Activated naive CD8-positive, alpha-beta T cell treated with anti-CD3 and anti-CD28 coated beads for 36 hours (primary cell): Measurements from ENCODE around the gene INPP5A. TPM values are rescaled to one million over a fixed set of nuclear protein-coding genes. Genes with fewer than 3 reads are reported as not detected.

Source experiments
- DNase-seq: peaks from one replicate; pipeline ENCODE4 v3.0.0; 2021
- H3K27ac Mint-ChIP-seq: one replicate; pipeline ENCODE4 v1.8.0; 2022; ENCODE audit warnings: mild to moderate bottlenecking, moderate library complexity, mixed read lengths
- H3K27me3 Mint-ChIP-seq: one replicate; pipeline ENCODE4 v1.8.0; 2022; ENCODE audit warnings: mild to moderate bottlenecking, mixed read lengths
- H3K36me3 Mint-ChIP-seq: one replicate; pipeline ENCODE4 v1.8.0; 2021; ENCODE audit warnings: mild to moderate bottlenecking, mixed read lengths
- H3K4me1 Mint-ChIP-seq: one replicate; pipeline ENCODE4 v1.8.0; 2021; ENCODE audit warnings: mixed read lengths
- H3K4me3 Mint-ChIP-seq: one replicate; pipeline ENCODE4 v1.8.0; 2022; ENCODE audit warnings: mild to moderate bottlenecking, moderate library complexity, mixed read lengths
- H3K9me3 Mint-ChIP-seq: one replicate; pipeline ENCODE4 v1.8.0; 2022; ENCODE audit warnings: mixed read lengths
- total RNA-seq, 2 experiments: library from RNA; stranded (reverse); gene quantifications; one replicate each; pipeline ENCODE4 v1.2.3, GENCODE V29; 2021

INPP5A gene
- total RNA-seq, 2 experiments from 2014 or later: 6.1 to 7.4 TPM

GRCh38 chr10:132774902-132775863 is 237.6 kb downstream of the INPP5A start:
- Mint-ChIP-seq H3K9me3 (no peaks in the 10 kb centered on the region), H3K36me3 (peaks cover 16% of the 10 kb centered on the region), H3K27ac (no peak overlapping the region), H3K4me3 (no peak overlapping the region), H3K27me3 (no peaks in the 10 kb centered on the region), H3K4me1 (no peaks in the 10 kb centered on the region)
- DNase-seq: no peak

- no peak for DNase-seq
- H3K4me1 Mint-ChIP-seq: no peaks in the 10 kb centered on the region
- no peak overlapping the region for H3K27ac Mint-ChIP-seq
- H3K27me3 Mint-ChIP-seq: no peaks in the 10 kb centered on the region
- peaks cover 10% of the 10 kb centered on the region for H3K36me3 Mint-ChIP-seq
- no peaks in the 10 kb centered on the region for H3K9me3 Mint-ChIP-seq
- H3K4me3 Mint-ChIP-seq: no peak overlapping the region
Measured at GRCh38 chr10:132776186-132776585, 238.6 kb downstream of the INPP5A start.

- DNase-seq: no peak
Measured at GRCh38 chr10:132776821-132777220, 239.2 kb downstream of the INPP5A start.

GRCh38 chr10:132777441-132777840 is 239.9 kb downstream of the INPP5A start:
- no peak for DNase-seq
- Mint-ChIP-seq H3K36me3 (peaks cover 16% of the 10 kb centered on the region), H3K9me3 (no peaks in the 10 kb centered on the region), H3K27me3 (no peaks in the 10 kb centered on the region), H3K27ac (no peak overlapping the region), H3K4me3 (no peak overlapping the region), H3K4me1 (no peaks in the 10 kb centered on the region)

More at GRCh38 chr10:132776821-132777220, 239.2 kb downstream of the INPP5A start:
- Mint-ChIP-seq H3K4me1 (no peaks in the 10 kb centered on the region), H3K9me3 (no peaks in the 10 kb centered on the region), H3K27me3 (no peaks in the 10 kb centered on the region), H3K27ac (no peak overlapping the region), H3K36me3 (peaks cover 13% of the 10 kb centered on the region), H3K4me3 (no peak overlapping the region)

- H3K36me3 Mint-ChIP-seq: peaks cover 21% of the 10 kb centered on the region
- H3K4me1 Mint-ChIP-seq: no peaks in the 10 kb centered on the region
- no peaks in the 10 kb centered on the region for H3K9me3 Mint-ChIP-seq
- no peak for DNase-seq
- peaks cover 17% of the 10 kb centered on the region for H3K27me3 Mint-ChIP-seq
- H3K4me3 Mint-ChIP-seq: no peak overlapping the region
- no peak overlapping the region for H3K27ac Mint-ChIP-seq
Measured at GRCh38 chr10:132779549-132780294, 242.1 kb downstream of the INPP5A start.

- Mint-ChIP-seq H3K36me3 (peaks cover 21% of the 10 kb centered on the region), H3K27me3 (peaks cover 23% of the 10 kb centered on the region), H3K4me1 (no peaks in the 10 kb centered on the region), H3K4me3 (no peak overlapping the region), H3K9me3 (no peaks in the 10 kb centered on the region), H3K27ac (no peak overlapping the region)
- no peak for DNase-seq
Measured at GRCh38 chr10:132780356-132780755, 242.8 kb downstream of the INPP5A start.

GRCh38 chr10:132781556-132781955 is 244.0 kb downstream of the INPP5A start:
- no peaks in the 10 kb centered on the region for H3K4me1 Mint-ChIP-seq
- H3K4me3 Mint-ChIP-seq: no peak overlapping the region
- H3K9me3 Mint-ChIP-seq: no peaks in the 10 kb centered on the region
- peaks cover 26% of the 10 kb centered on the region for H3K27me3 Mint-ChIP-seq
- no peak overlapping the region for H3K27ac Mint-ChIP-seq
- peaks cover 21% of the 10 kb centered on the region for H3K36me3 Mint-ChIP-seq
- DNase-seq: no peak

GRCh38 chr10:132783165-132783939 is 245.8 kb downstream of the INPP5A start:
- H3K36me3 Mint-ChIP-seq: peaks cover 21% of the 10 kb centered on the region
- no peak for DNase-seq
- H3K27me3 Mint-ChIP-seq: peaks cover 26% of the 10 kb centered on the region
- no peak overlapping the region for H3K27ac Mint-ChIP-seq
- no peak overlapping the region for H3K4me3 Mint-ChIP-seq
- H3K4me1 Mint-ChIP-seq: no peaks in the 10 kb centered on the region
- H3K9me3 Mint-ChIP-seq: no peaks in the 10 kb centered on the region

- no peak overlapping the region for H3K4me3 Mint-ChIP-seq
- no peaks in the 10 kb centered on the region for H3K4me1 Mint-ChIP-seq
- peaks cover 30% of the 10 kb centered on the region for H3K27me3 Mint-ChIP-seq
- no peaks in the 10 kb centered on the region for H3K9me3 Mint-ChIP-seq
- DNase-seq: no peak
- H3K27ac Mint-ChIP-seq: no peak overlapping the region
- peaks cover 21% of the 10 kb centered on the region for H3K36me3 Mint-ChIP-seq
Measured at GRCh38 chr10:132783940-132784865, 246.6 kb downstream of the INPP5A start.

GRCh38 chr10:132784866-132785722 is 247.5 kb downstream of the INPP5A start:
- DNase-seq: no peak
- Mint-ChIP-seq H3K4me1 (no peaks in the 10 kb centered on the region), H3K27me3 (peaks cover 36% of the 10 kb centered on the region), H3K4me3 (no peak overlapping the region), H3K36me3 (peaks cover 18% of the 10 kb centered on the region), H3K9me3 (no peaks in the 10 kb centered on the region), H3K27ac (no peak overlapping the region)

- H3K9me3 Mint-ChIP-seq: no peaks in the 10 kb centered on the region
- peaks cover 42% of the 10 kb centered on the region for H3K27me3 Mint-ChIP-seq
- no peak within 1 kb of the TSS for H3K4me3 Mint-ChIP-seq
- H3K36me3 Mint-ChIP-seq: peaks cover 18% of the 10 kb centered on the region
- no peak within 1 kb of the TSS for H3K27ac Mint-ChIP-seq
- H3K4me1 Mint-ChIP-seq: no peaks in the 10 kb centered on the region
- no peak for DNase-seq
Measured at GRCh38 chr10:132785723-132786475, 248.3 kb downstream of the INPP5A start, which contains the start of gene NKX6-2. NKX6-2 (minus strand) TSS chr10:132786147; CDS start chr10:132785948, 199 bp downstream.

GRCh38 chr10:132786476-132786883 is 248.9 kb downstream of the INPP5A start:
- Mint-ChIP-seq H3K4me3 (no peak overlapping the region), H3K27ac (no peak overlapping the region), H3K4me1 (no peaks in the 10 kb centered on the region), H3K36me3 (peaks cover 14% of the 10 kb centered on the region), H3K9me3 (no peaks in the 10 kb centered on the region), H3K27me3 (peaks cover 43% of the 10 kb centered on the region)
- DNase-seq: no peak
